H9 (cell line): ENCODE measurements around the gene HOXD10. TPM values are rescaled to one million over a fixed set of nuclear protein-coding genes. Genes with fewer than 3 reads are reported as not detected.

Experiments
- DNase-seq: peaks from one replicate; pipeline ENCODE4 v3.0.0-alpha.2; 2017
- H2AFZ ChIP-seq: one replicate; pipeline ENCODE4 v1.6.1; 2013; ENCODE audit warnings: mild to moderate bottlenecking, low read length, control low read depth, moderate library complexity
- H2AK5ac ChIP-seq: 2 replicates; pipeline ENCODE4 v1.6.1; 2013; ENCODE audit warnings: low read length, control low read depth, mixed read lengths; ENCODE audit not compliant: insufficient read length
- H2BK120ac ChIP-seq: one replicate; pipeline ENCODE4 v1.6.1; 2013; ENCODE audit warnings: low read depth, mild to moderate bottlenecking, low read length, control low read depth, inconsistent platforms; ENCODE audit not compliant: poor library complexity, severe bottlenecking
- H2BK12ac ChIP-seq: 2 replicates; pipeline ENCODE4 v1.6.1; 2013; ENCODE audit warnings: low read length, control low read depth, mixed read lengths, low read depth; ENCODE audit not compliant: insufficient read length
- H2BK15ac ChIP-seq: 2 replicates; pipeline ENCODE4 v1.6.1; 2013; ENCODE audit warnings: low read depth, low read length, control low read depth
- H2BK20ac ChIP-seq: one replicate; pipeline ENCODE4 v1.6.1; 2013; ENCODE audit warnings: low read depth, mild to moderate bottlenecking, low read length, control low read depth, inconsistent platforms; ENCODE audit not compliant: poor library complexity, severe bottlenecking
- H2BK5ac ChIP-seq: 2 replicates; pipeline ENCODE4 v1.6.1; 2013; ENCODE audit warnings: low read length, control low read depth, mixed read lengths; ENCODE audit not compliant: insufficient read length
- H3K14ac ChIP-seq: 2 replicates; pipeline ENCODE4 v1.6.1; 2013; ENCODE audit warnings: low read length, control low read depth; ENCODE audit not compliant: insufficient read depth
- H3K18ac ChIP-seq: 2 replicates; pipeline ENCODE4 v1.6.1; 2013; ENCODE audit warnings: low read depth, mild to moderate bottlenecking, mixed read lengths, low read length, control low read depth; ENCODE audit not compliant: insufficient read length
- H3K23ac ChIP-seq: 2 replicates; pipeline ENCODE4 v1.6.1; 2013; ENCODE audit warnings: low read length, control low read depth, mixed read lengths, low read depth; ENCODE audit not compliant: insufficient read length
- H3K23me2 ChIP-seq: 2 replicates; pipeline ENCODE4 v1.6.1; 2013; ENCODE audit warnings: low read depth, mild to moderate bottlenecking, mixed read lengths, low read length, control low read depth; ENCODE audit not compliant: insufficient read length, poor library complexity, severe bottlenecking
- H3K27ac ChIP-seq: 2 replicates; pipeline ENCODE4 v1.5.1; 2013; ENCODE audit warnings: low read length, control low read depth, mixed read lengths, low read depth; ENCODE audit not compliant: insufficient read length
- H3K27me3 ChIP-seq: 2 replicates; pipeline ENCODE4 v1.6.1; 2013; ENCODE audit warnings: low read length, control low read depth, inconsistent platforms; ENCODE audit not compliant: insufficient read depth
- H3K4ac ChIP-seq: 2 replicates; pipeline ENCODE4 v1.6.1; 2013; ENCODE audit warnings: low read depth, mild to moderate bottlenecking, control low read depth, inconsistent platforms, low read length, moderate library complexity
- H3K4me1 ChIP-seq: 2 replicates; pipeline ENCODE4 v1.6.1; 2013; ENCODE audit warnings: low read length, control low read depth, inconsistent platforms; ENCODE audit not compliant: insufficient read depth
- H3K4me2 ChIP-seq: 2 replicates; pipeline ENCODE4 v1.6.1; 2013; ENCODE audit warnings: low read length, control low read depth, mixed read lengths; ENCODE audit not compliant: insufficient read length, insufficient read depth
- H3K56ac ChIP-seq: 2 replicates; pipeline ENCODE4 v1.6.1; 2013; ENCODE audit warnings: low read depth, mild to moderate bottlenecking, mixed read lengths, low read length, control low read depth; ENCODE audit not compliant: insufficient read length
- H3K79me1 ChIP-seq: 2 replicates; pipeline ENCODE4 v1.6.1; 2013; ENCODE audit warnings: low read depth, mild to moderate bottlenecking, moderate library complexity, low read length, control low read depth, inconsistent platforms; ENCODE audit not compliant: insufficient read depth, poor library complexity, severe bottlenecking
- H3K79me2 ChIP-seq: 2 replicates; pipeline ENCODE4 v1.6.1; 2013; ENCODE audit warnings: low read length, control low read depth, inconsistent platforms; ENCODE audit not compliant: insufficient read depth
- H3K9ac ChIP-seq: 2 replicates; pipeline ENCODE4 v1.6.1; 2013; ENCODE audit warnings: low read length, control low read depth, mixed read lengths; ENCODE audit not compliant: insufficient read length; ENCODE audit errors: extremely low read depth
- H3K9me3 ChIP-seq: one replicate; pipeline ENCODE4 v1.6.1; 2013; ENCODE audit warnings: low read depth, low read length, inconsistent platforms; ENCODE audit not compliant: control insufficient read depth
- H3T11ph ChIP-seq: one replicate; pipeline ENCODE4 v1.6.1; 2013; ENCODE audit warnings: mild to moderate bottlenecking, low read length, control low read depth, inconsistent platforms
- H4K20me1 ChIP-seq: one replicate; pipeline ENCODE4 v1.6.1; 2013; ENCODE audit not compliant: control insufficient read depth, insufficient read length, insufficient read depth
- H4K5ac ChIP-seq: 2 replicates; pipeline ENCODE4 v1.6.1; 2013; ENCODE audit warnings: low read depth, mild to moderate bottlenecking, mixed read lengths, low read length, control low read depth; ENCODE audit not compliant: insufficient read length
- H4K8ac ChIP-seq: replicated peaks from 2 replicates; pipeline ENCODE4 v1.6.1; 2013; ENCODE audit warnings: low read length, control low read depth, mixed read lengths, low read depth; ENCODE audit not compliant: insufficient read length
- H4K91ac ChIP-seq: 2 replicates; pipeline ENCODE4 v1.6.1; 2013; ENCODE audit warnings: low read depth, mild to moderate bottlenecking, moderate library complexity, mixed read lengths, low read length, control low read depth; ENCODE audit not compliant: insufficient read length
- H3K27ac Mint-ChIP-seq, 3 experiments: 2 replicates in 2 of 3; 3 replicates in 1 of 3; pipeline ENCODE4 v1.8.0; 2020 to 2021; ENCODE audit warnings: mixed read lengths in 3 of 3, mild to moderate bottlenecking in 1 of 3, moderate library complexity in 1 of 3
- H3K27me3 Mint-ChIP-seq: 2 replicates; pipeline ENCODE4 v1.8.0; 2021; ENCODE audit warnings: low read depth, mild to moderate bottlenecking, moderate library complexity, mixed read lengths
- H3K36me3 Mint-ChIP-seq, 3 experiments: 2 replicates in 2 of 3; 3 replicates in 1 of 3; pipeline ENCODE4 v1.8.0; 2020 to 2021; ENCODE audit warnings: low read depth in 3 of 3, mixed read lengths in 3 of 3; ENCODE audit not compliant: insufficient read depth in 1 of 3
- H3K4me1 Mint-ChIP-seq, 2 experiments: 2 replicates each; pipeline ENCODE4 v1.8.0; 2020; ENCODE audit warnings: mixed read lengths in 2 of 2
- H3K4me3 Mint-ChIP-seq, 2 experiments: 2 replicates in 1 of 2; 3 replicates in 1 of 2; pipeline ENCODE4 v1.8.0; 2020 to 2021; ENCODE audit warnings: mild to moderate bottlenecking in 2 of 2, mixed read lengths in 2 of 2, moderate library complexity in 1 of 2
- H3K9me3 Mint-ChIP-seq, 2 experiments: 2 replicates in 1 of 2; 3 replicates in 1 of 2; pipeline ENCODE4 v1.8.0; 2020; ENCODE audit warnings: mild to moderate bottlenecking in 2 of 2, mixed read lengths in 2 of 2, moderate library complexity in 1 of 2
- WGBS: extraction: QIAGEN DNeasy Blood & Tissue Kit; methylation state at CpG from one replicate; pipeline ENCODE4 v1.1.7; 2013; ENCODE audit warnings: missing lambda C conversion rate, low lambda C conversion rate, mixed read lengths; ENCODE audit not compliant: insufficient read length; ENCODE audit errors: extremely low coverage; 5-methylcytosine and 5-hydroxymethylcytosine counted together
- total RNA-seq: library from RNA; stranded (reverse); gene quantifications from 2 replicates; pipeline ENCODE4 v1.2.1, GENCODE V29; 2021
- TF ChIP-seq, protein P1 (sequence below): fragments of 200-600 bp; sonication (generic); conservative IDR thresholded peaks from 3 replicates; pipeline ENCODE4 v1.8.0; 2021; ENCODE audit warnings: antibody characterized with exemption, mild to moderate bottlenecking

HOXD10 gene
- total RNA-seq, 1 experiment from 2014 or later: not detected

GRCh38 chr2:176076796-176077195, 39.8 kb upstream of the HOXD10 start:
- no peak overlapping the region for H3K4me3 Mint-ChIP-seq

More at GRCh38 chr2:176076796-176077195, 39.8 kb upstream of the HOXD10 start:
- H2AFZ ChIP-seq: no peak overlapping the region
- H3K18ac ChIP-seq: no peak overlapping the region
- WGBS: no CpG with 5 or more reads among the region's 2 CpGs
- H2BK12ac ChIP-seq: no peak overlapping the region
- H2BK5ac ChIP-seq: no peak overlapping the region
- H2BK120ac ChIP-seq: no peak overlapping the region
- no peaks in the 10 kb centered on the region for H4K20me1 ChIP-seq
- peaks cover 10 to 11% of the 10 kb centered on the region in 2 experiments for H3K9me3 Mint-ChIP-seq
- H3K27me3 Mint-ChIP-seq: peaks cover 96% of the 10 kb centered on the region
- H4K8ac ChIP-seq: no peak overlapping the region
- H3K23ac ChIP-seq: no peak overlapping the region
- no peak overlapping the region for H4K91ac ChIP-seq
- no peaks in the 10 kb centered on the region for H3K79me1 ChIP-seq
- H2BK15ac ChIP-seq: no peak overlapping the region
- H3K14ac ChIP-seq: no peak overlapping the region
- no peak overlapping the region for H4K5ac ChIP-seq
- no peaks in the 10 kb centered on the region for H3K4me1 ChIP-seq
- no peak overlapping the region for H3K27ac ChIP-seq
- no peak overlapping the region for H3K4me2 ChIP-seq
- H3K4me1 Mint-ChIP-seq: peaks cover 15 to 36% of the 10 kb centered on the region in 2 experiments
- H3K23me2 ChIP-seq: peaks cover 7% of the 10 kb centered on the region
- no peak overlapping the region for H2AK5ac ChIP-seq
- no peak for DNase-seq
- H2BK20ac ChIP-seq: no peak overlapping the region
- TF ChIP-seq, protein P1, sequence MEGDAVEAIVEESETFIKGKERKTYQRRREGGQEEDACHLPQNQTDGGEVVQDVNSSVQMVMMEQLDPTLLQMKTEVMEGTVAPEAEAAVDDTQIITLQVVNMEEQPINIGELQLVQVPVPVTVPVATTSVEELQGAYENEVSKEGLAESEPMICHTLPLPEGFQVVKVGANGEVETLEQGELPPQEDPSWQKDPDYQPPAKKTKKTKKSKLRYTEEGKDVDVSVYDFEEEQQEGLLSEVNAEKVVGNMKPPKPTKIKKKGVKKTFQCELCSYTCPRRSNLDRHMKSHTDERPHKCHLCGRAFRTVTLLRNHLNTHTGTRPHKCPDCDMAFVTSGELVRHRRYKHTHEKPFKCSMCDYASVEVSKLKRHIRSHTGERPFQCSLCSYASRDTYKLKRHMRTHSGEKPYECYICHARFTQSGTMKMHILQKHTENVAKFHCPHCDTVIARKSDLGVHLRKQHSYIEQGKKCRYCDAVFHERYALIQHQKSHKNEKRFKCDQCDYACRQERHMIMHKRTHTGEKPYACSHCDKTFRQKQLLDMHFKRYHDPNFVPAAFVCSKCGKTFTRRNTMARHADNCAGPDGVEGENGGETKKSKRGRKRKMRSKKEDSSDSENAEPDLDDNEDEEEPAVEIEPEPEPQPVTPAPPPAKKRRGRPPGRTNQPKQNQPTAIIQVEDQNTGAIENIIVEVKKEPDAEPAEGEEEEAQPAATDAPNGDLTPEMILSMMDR: no peak
- no peak overlapping the region for H3K4ac ChIP-seq
- H3K56ac ChIP-seq: no peak overlapping the region
- peaks cover 87% of the 10 kb centered on the region for H3K27me3 ChIP-seq
- no peak overlapping the region for H3T11ph ChIP-seq
- H3K36me3 Mint-ChIP-seq: peaks cover 0 to 4% (median 0%) of the 10 kb centered on the region in 3 experiments; a peak in 1 of 7 replicates
- H3K9me3 ChIP-seq: no peaks in the 10 kb centered on the region
- H3K9ac ChIP-seq: no peak overlapping the region
- no peak overlapping the region for H3K27ac Mint-ChIP-seq
- no peaks in the 10 kb centered on the region for H3K79me2 ChIP-seq
